GM12878 (cell line): ENCODE results near the gene SUGP2.

Source experiments
- BCLAF1 ChIP-seq: fragments of 450-650 bp; IDR thresholded peaks from 2 replicates; pipeline ENCODE4 v1.6.1; 2017; ENCODE audit warnings: antibody characterized with exemption, mild to moderate bottlenecking, moderate library complexity
- BMI1 ChIP-seq: fragments of 450-650 bp; IDR thresholded peaks from 2 replicates; pipeline ENCODE4 v1.6.1; 2016; ENCODE audit warnings: mild to moderate bottlenecking, moderate library complexity, borderline replicate concordance
- CEBPZ ChIP-seq: fragments of 150-350 bp; IDR thresholded peaks from 2 replicates; pipeline ENCODE4 v1.6.1; 2016; ENCODE audit warnings: low read depth, low read length
- CTCF ChIP-seq, 3 experiments: IDR thresholded peaks in 2 of 3; conservative IDR thresholded peaks in 1 of 3; 2 replicates each; pipeline ENCODE4 v1.5.1; 2011; ENCODE audit warnings: low read depth in 3 of 3, low read length in 3 of 3, mild to moderate bottlenecking in 3 of 3, control low read depth in 2 of 3, moderate library complexity in 2 of 3, inconsistent platforms in 1 of 3, mixed read lengths in 1 of 3; ENCODE audit not compliant: control insufficient read depth in 2 of 3, insufficient read depth in 1 of 3; ENCODE audit errors: extremely low read depth in 1 of 3
- E2F4 ChIP-seq: IDR thresholded peaks from 2 replicates; pipeline ENCODE4 v1.6.1; 2012; ENCODE audit warnings: low read depth, low read length, improper control_type of control experiment
- EZH2 ChIP-seq: IDR thresholded peaks from 2 replicates; pipeline ENCODE4 v1.6.1; 2012; ENCODE audit warnings: low read depth, mild to moderate bottlenecking, control low read depth, inconsistent platforms, low read length, borderline replicate concordance; ENCODE audit not compliant: control insufficient read depth
- JUND ChIP-seq: IDR thresholded peaks from 2 replicates; pipeline ENCODE4 v1.6.1; 2012; ENCODE audit warnings: low read depth, mild to moderate bottlenecking, low read length, improper control_type of control experiment, moderate library complexity
- NRF1 ChIP-seq: conservative IDR thresholded peaks from 2 replicates; pipeline ENCODE4 v1.6.1; 2011; ENCODE audit warnings: mild to moderate bottlenecking, low read depth, low read length, improper control_type of control experiment
- POLR2A ChIP-seq: IDR thresholded peaks from 2 replicates; pipeline ENCODE4 v1.6.1; 2011; ENCODE audit warnings: low read depth, mild to moderate bottlenecking, low read length
- TBL1XR1 ChIP-seq: IDR thresholded peaks from 2 replicates; pipeline ENCODE4 v1.6.1; 2012; ENCODE audit warnings: low read depth, low read length, improper control_type of control experiment

- no peak for TF ChIP-seq TBL1XR1
- TF ChIP-seq JUND: no peak
- peak; percentile 84 for TF ChIP-seq POLR2A
- TF ChIP-seq CTCF (IDR thresholded peaks at IDR 0.05 in 2 of 3, conservative IDR thresholded peaks at IDR 0.05 in 1 of 3; ENCODE audit: control insufficient read depth in 2 of 3, extremely low read depth in 1 of 3, insufficient read depth in 1 of 3, low read depth in 3 of 3, low read length in 3 of 3): no peak
- no peak for TF ChIP-seq BCLAF1
- TF ChIP-seq EZH2: no peak
- no peak for TF ChIP-seq BMI1
- TF ChIP-seq CEBPZ: no peak
- TF ChIP-seq NRF1: peak; percentile 89
- no peak for TF ChIP-seq E2F4
Observed at GRCh38 chr19:19033426-19034203, at the start of gene SUGP2, which contains the start of gene ARMC6.
